CD4-positive, alpha-beta T cell treated with Interleukin-15 for 1 hour (primary cell): Measurements from ENCODE around the gene KIN.
"Not testable (repeated sequence)": the region's sequence is repeated elsewhere in the genome, so short reads cannot be mapped to it uniquely, and the experiment has no call there.

Source experiments
- DNase-seq: peaks from one replicate; pipeline ENCODE4 v3.0.0-alpha.2; 2020

KIN gene

GRCh38 chr10:7718685-7719084 lies 69.1 kb downstream of the KIN start:
- DNase-seq = no peak

- no peak for DNase-seq
Observed at GRCh38 chr10:7717767-7718166, 70.0 kb downstream of the KIN start.

- no peak for DNase-seq
Observed at GRCh38 chr10:7715515-7715914, 72.3 kb downstream of the KIN start.

GRCh38 chr10:7711075-7711474 lies 76.7 kb downstream of the KIN start:
- not testable (repeated sequence) for DNase-seq

- DNase-seq = no peak
Observed at GRCh38 chr10:7710446-7710845, 77.3 kb downstream of the KIN start.

GRCh38 chr10:7708832-7709231 lies 79.0 kb downstream of the KIN start:
- DNase-seq = no peak

GRCh38 chr10:7707858-7708622 lies 79.8 kb downstream of the KIN start:
- no peak for DNase-seq

GRCh38 chr10:7707102-7707501 lies 80.7 kb downstream of the KIN start:
- DNase-seq = no peak

GRCh38 chr10:7706534-7707073 lies 81.2 kb downstream of the KIN start:
- no peak for DNase-seq

- no peak for DNase-seq
Observed at GRCh38 chr10:7705341-7705740, 82.5 kb downstream of the KIN start.

- DNase-seq = no peak
Observed at GRCh38 chr10:7704071-7705016, 83.4 kb downstream of the KIN start.

GRCh38 chr10:7703140-7703539 lies 84.7 kb downstream of the KIN start, which contains the start of gene ITIH2:
Gene ITIH2 (plus strand): TSS chr10:7703316. CDS start chr10:7703435, 119 bp downstream.
- DNase-seq = no peak

GRCh38 chr10:7702288-7702812 lies 85.4 kb downstream of the KIN start:
- no peak for DNase-seq

- DNase-seq = no peak
Observed at GRCh38 chr10:7701158-7701742, 86.5 kb downstream of the KIN start.
